ENCODE data around the gene MTURN.

MTURN gene

GRCh38 chr7:30136743-30137485 lies 2.1 kb downstream of the MTURN start:
- Histone ChIP-seq H3K4me1 (ENCODE audit: control insufficient read depth, insufficient read depth, low read length) (peaks cover 54% of the 10 kb centered on the region), H3K36me3 (ENCODE audit: control insufficient read depth, insufficient read depth, low read length, severe bottlenecking) (peaks cover 4% of the 10 kb centered on the region), H3K9me3 (ENCODE audit: control insufficient read depth, low read length) (no peaks in the 10 kb centered on the region), H3K4me3 (ENCODE audit: low read length) (peak overlapping the region; percentile 93), H3K27me3 (replicated peaks; ENCODE audit: control insufficient read depth, insufficient read depth, low read length) (no peaks in the 10 kb centered on the region), H3K9ac (ENCODE audit: low read length) (peak overlapping the region; percentile 92)
- no peak for DNase-seq (ENCODE audit: low read depth)

- Histone ChIP-seq H3K4me1 (ENCODE audit: control insufficient read depth, insufficient read depth, low read length) (peaks cover 62% of the 10 kb centered on the region), H3K9ac (ENCODE audit: low read length) (peak overlapping the region; percentile 12), H3K27me3 (replicated peaks; ENCODE audit: control insufficient read depth, insufficient read depth, low read length) (no peaks in the 10 kb centered on the region), H3K4me3 (ENCODE audit: low read length) (no peak overlapping the region), H3K36me3 (ENCODE audit: control insufficient read depth, insufficient read depth, low read length, severe bottlenecking) (peaks cover 4% of the 10 kb centered on the region), H3K9me3 (ENCODE audit: control insufficient read depth, low read length) (no peaks in the 10 kb centered on the region)
- DNase-seq (ENCODE audit: low read depth), result no peak
Observed at GRCh38 chr7:30139836-30140384, 5.1 kb downstream of the MTURN start.

GRCh38 chr7:30140456-30140855 lies 5.7 kb downstream of the MTURN start:
- H3K27me3 ChIP-seq (replicated peaks; ENCODE audit: control insufficient read depth, insufficient read depth, low read length), result no peaks in the 10 kb centered on the region
- no peak for DNase-seq (ENCODE audit: low read depth)
- H3K4me1 ChIP-seq (ENCODE audit: control insufficient read depth, insufficient read depth, low read length), result peaks cover 67% of the 10 kb centered on the region
- H3K4me3 ChIP-seq (ENCODE audit: low read length), result no peak overlapping the region
- no peak overlapping the region for H3K9ac ChIP-seq (ENCODE audit: low read length)
- no peaks in the 10 kb centered on the region for H3K9me3 ChIP-seq (ENCODE audit: control insufficient read depth, low read length)
- peaks cover 4% of the 10 kb centered on the region for H3K36me3 ChIP-seq (ENCODE audit: control insufficient read depth, insufficient read depth, low read length, severe bottlenecking)

GRCh38 chr7:30142710-30143109 lies 7.9 kb downstream of the MTURN start:
- peaks cover 9% of the 10 kb centered on the region for H3K36me3 ChIP-seq (ENCODE audit: control insufficient read depth, insufficient read depth, low read length, severe bottlenecking)
- peak overlapping the region; percentile 72 for H3K4me3 ChIP-seq (ENCODE audit: low read length)
- H3K27me3 ChIP-seq (replicated peaks; ENCODE audit: control insufficient read depth, insufficient read depth, low read length), result no peaks in the 10 kb centered on the region
- H3K9me3 ChIP-seq (ENCODE audit: control insufficient read depth, low read length), result no peaks in the 10 kb centered on the region
- H3K9ac ChIP-seq (ENCODE audit: low read length), result peak overlapping the region; percentile 70
- DNase-seq (ENCODE audit: low read depth), result peak; percentile 65
- peaks cover 69% of the 10 kb centered on the region for H3K4me1 ChIP-seq (ENCODE audit: control insufficient read depth, insufficient read depth, low read length)

- H3K4me1 ChIP-seq (ENCODE audit: control insufficient read depth, insufficient read depth, low read length), result peaks cover 64% of the 10 kb centered on the region
- no peaks in the 10 kb centered on the region for H3K27me3 ChIP-seq (replicated peaks; ENCODE audit: control insufficient read depth, insufficient read depth, low read length)
- H3K9me3 ChIP-seq (ENCODE audit: control insufficient read depth, low read length), result no peaks in the 10 kb centered on the region
- no peak for DNase-seq (ENCODE audit: low read depth)
- peak overlapping the region; percentile 34 for H3K9ac ChIP-seq (ENCODE audit: low read length)
- H3K36me3 ChIP-seq (ENCODE audit: control insufficient read depth, insufficient read depth, low read length, severe bottlenecking), result peaks cover 10% of the 10 kb centered on the region
- no peak overlapping the region for H3K4me3 ChIP-seq (ENCODE audit: low read length)
Observed at GRCh38 chr7:30143748-30144251, 9.0 kb downstream of the MTURN start.

GRCh38 chr7:30144657-30145306 lies 10.0 kb downstream of the MTURN start:
- Histone ChIP-seq H3K4me1 (ENCODE audit: control insufficient read depth, insufficient read depth, low read length) (peaks cover 61% of the 10 kb centered on the region), H3K9me3 (ENCODE audit: control insufficient read depth, low read length) (no peaks in the 10 kb centered on the region), H3K36me3 (ENCODE audit: control insufficient read depth, insufficient read depth, low read length, severe bottlenecking) (peaks cover 16% of the 10 kb centered on the region), H3K9ac (ENCODE audit: low read length) (no peak overlapping the region), H3K4me3 (ENCODE audit: low read length) (peak overlapping the region; percentile 30), H3K27me3 (replicated peaks; ENCODE audit: control insufficient read depth, insufficient read depth, low read length) (no peaks in the 10 kb centered on the region)
- DNase-seq (ENCODE audit: low read depth), result no peak

GRCh38 chr7:30145426-30145970 lies 10.7 kb downstream of the MTURN start:
- Histone ChIP-seq H3K9ac (ENCODE audit: low read length) (no peak overlapping the region), H3K4me1 (ENCODE audit: control insufficient read depth, insufficient read depth, low read length) (peaks cover 58% of the 10 kb centered on the region), H3K9me3 (ENCODE audit: control insufficient read depth, low read length) (no peaks in the 10 kb centered on the region), H3K36me3 (ENCODE audit: control insufficient read depth, insufficient read depth, low read length, severe bottlenecking) (peaks cover 23% of the 10 kb centered on the region), H3K4me3 (ENCODE audit: low read length) (no peak overlapping the region), H3K27me3 (replicated peaks; ENCODE audit: control insufficient read depth, insufficient read depth, low read length) (no peaks in the 10 kb centered on the region)
- no peak for DNase-seq (ENCODE audit: low read depth)

GRCh38 chr7:30146127-30146612 lies 11.4 kb downstream of the MTURN start:
- Histone ChIP-seq H3K9me3 (ENCODE audit: control insufficient read depth, low read length) (no peaks in the 10 kb centered on the region), H3K36me3 (ENCODE audit: control insufficient read depth, insufficient read depth, low read length, severe bottlenecking) (peaks cover 28% of the 10 kb centered on the region), H3K4me1 (ENCODE audit: control insufficient read depth, insufficient read depth, low read length) (peaks cover 58% of the 10 kb centered on the region), H3K9ac (ENCODE audit: low read length) (no peak overlapping the region), H3K4me3 (ENCODE audit: low read length) (no peak overlapping the region), H3K27me3 (replicated peaks; ENCODE audit: control insufficient read depth, insufficient read depth, low read length) (no peaks in the 10 kb centered on the region)
- DNase-seq (ENCODE audit: low read depth), result no peak

GRCh38 chr7:30147223-30147622 lies 12.4 kb downstream of the MTURN start:
- DNase-seq (ENCODE audit: low read depth), result no peak
- H3K4me1 ChIP-seq (ENCODE audit: control insufficient read depth, insufficient read depth, low read length), result peaks cover 49% of the 10 kb centered on the region
- no peak overlapping the region for H3K4me3 ChIP-seq (ENCODE audit: low read length)
- H3K36me3 ChIP-seq (ENCODE audit: control insufficient read depth, insufficient read depth, low read length, severe bottlenecking), result peaks cover 39% of the 10 kb centered on the region
- H3K9ac ChIP-seq (ENCODE audit: low read length), result peak overlapping the region; percentile 11
- no peaks in the 10 kb centered on the region for H3K27me3 ChIP-seq (replicated peaks; ENCODE audit: control insufficient read depth, insufficient read depth, low read length)
- H3K9me3 ChIP-seq (ENCODE audit: control insufficient read depth, low read length), result no peaks in the 10 kb centered on the region

- H3K9me3 ChIP-seq (ENCODE audit: control insufficient read depth, low read length), result no peaks in the 10 kb centered on the region
- peaks cover 44% of the 10 kb centered on the region for H3K4me1 ChIP-seq (ENCODE audit: control insufficient read depth, insufficient read depth, low read length)
- no peak overlapping the region for H3K9ac ChIP-seq (ENCODE audit: low read length)
- no peaks in the 10 kb centered on the region for H3K27me3 ChIP-seq (replicated peaks; ENCODE audit: control insufficient read depth, insufficient read depth, low read length)
- H3K4me3 ChIP-seq (ENCODE audit: low read length), result no peak overlapping the region
- peaks cover 44% of the 10 kb centered on the region for H3K36me3 ChIP-seq (ENCODE audit: control insufficient read depth, insufficient read depth, low read length, severe bottlenecking)
- DNase-seq (ENCODE audit: low read depth), result no peak
Observed at GRCh38 chr7:30147785-30148184, 13.0 kb downstream of the MTURN start.

- Histone ChIP-seq H3K9ac (ENCODE audit: low read length) (no peak overlapping the region), H3K9me3 (ENCODE audit: control insufficient read depth, low read length) (no peaks in the 10 kb centered on the region), H3K4me3 (ENCODE audit: low read length) (no peak overlapping the region), H3K4me1 (ENCODE audit: control insufficient read depth, insufficient read depth, low read length) (peaks cover 37% of the 10 kb centered on the region), H3K27me3 (replicated peaks; ENCODE audit: control insufficient read depth, insufficient read depth, low read length) (no peaks in the 10 kb centered on the region), H3K36me3 (ENCODE audit: control insufficient read depth, insufficient read depth, low read length, severe bottlenecking) (peaks cover 48% of the 10 kb centered on the region)
- DNase-seq (ENCODE audit: low read depth), result no peak
Observed at GRCh38 chr7:30148426-30148825, 13.6 kb downstream of the MTURN start.
